Stomach (tissue), 9 donors: ENCODE measurements around the gene UCK2. TPM values are rescaled to one million over a fixed set of nuclear protein-coding genes. Genes with fewer than 3 reads are reported as not detected.

Experiments
- DNase-seq, 2 donors: peaks; one replicate each; pipeline versions ENCODE4 v3.0.0 to v3.0.0-alpha.2; 2013 to 2019
- H3K27ac ChIP-seq, 5 donors: fragments of 200-600 bp in 4 of 5; sonication (generic) in 4 of 5; one replicate each; pipeline ENCODE4 v1.5.1; 2013 to 2019; ENCODE audit warnings: mild to moderate bottlenecking in 1 of 5, moderate library complexity in 1 of 5
- H3K27me3 ChIP-seq, 3 donors: fragments of 200-600 bp; sonication (generic); one replicate each; pipeline ENCODE4 v1.5.1; 2017 to 2019; ENCODE audit warnings: mixed run types in 1 of 3
- H3K36me3 ChIP-seq, 4 donors: fragments of 200-600 bp; sonication (generic); 1 replicate in 3 of 4; 2 replicates in 1 of 4; pipeline ENCODE4 v1.5.1; 2016 to 2019
- H3K4me1 ChIP-seq, 4 donors: fragments of 200-600 bp; sonication (generic); one replicate each; pipeline ENCODE4 v1.5.1; 2016 to 2019
- H3K4me3 ChIP-seq, 4 donors: fragments of 200-600 bp; sonication (generic) in 3 of 4; one replicate each; pipeline ENCODE4 v1.5.1; 2016 to 2019; ENCODE audit warnings: mild to moderate bottlenecking in 1 of 4
- H3K9me3 ChIP-seq, 4 donors: fragments of 200-600 bp; sonication (generic); one replicate each; pipeline ENCODE4 v1.5.1; 2016 to 2019
- EP300 ChIP-seq: sonication (generic); formaldehyde crosslinking; IDR thresholded peaks from one replicate; pipeline ENCODE4 v1.6.1; 2017; ENCODE audit warnings: antibody characterized with exemption
- POLR2A ChIP-seq, 4 donors: fragments of 450-650 bp; IDR thresholded peaks; one replicate each; pipeline ENCODE4 v1.6.1; 2016; ENCODE audit warnings: antibody characterized with exemption in 4 of 4, control low read depth in 2 of 4, mild to moderate bottlenecking in 1 of 4, moderate library complexity in 1 of 4
- POLR2AphosphoS5 ChIP-seq, 3 donors: sonication (generic); formaldehyde crosslinking; IDR thresholded peaks; one replicate each; pipeline ENCODE4 v1.6.1; 2016; ENCODE audit warnings: antibody characterized with exemption in 3 of 3
- WGBS, 5 donors: extraction: QIAGEN DNeasy Blood & Tissue Kit in 3 of 5; methylation state at CpG; one replicate each; pipeline versions ENCODE4 v1.1.5 to v1.1.7; 2013 to 2018; 5-methylcytosine and 5-hydroxymethylcytosine counted together
- intact Hi-C: fragments of 100-400 bp; cut with DNase I; formaldehyde crosslinking; loops from one replicate; pipeline ENCODE4 v1.15.1; 2023; ENCODE audit warnings: low total_unique reads
- polyA plus RNA-seq, 3 donors: library from polyadenylated mRNA; stranded (reverse); fragments of 200-250 nt; gene quantifications; one replicate each; pipeline ENCODE4 v1.2.3, GENCODE V29; 2013
- total RNA-seq, 5 donors: library from RNA; depleted of rRNA; stranded (reverse); fragments of >200 nt; gene quantifications; one replicate each; pipeline versions ENCODE4 v1.1.0 to v1.2.3, GENCODE V29; 2014 to 2016
- TF ChIP-seq, protein P1 (sequence below), 7 experiments: fragments of 450-650 bp in 4 of 7; fragments of 200-600 bp in 3 of 7; sonication (generic) in 3 of 7; IDR thresholded peaks; one replicate each; pipeline ENCODE4 v1.5.1; 2016 to 2019; ENCODE audit warnings: antibody characterized with exemption in 7 of 7, control low read depth in 2 of 7, mild to moderate bottlenecking in 1 of 7
- donor health status: healthy with polysubstance abuse.
- donor health status: Bipolar disorder and iron deficiency.
- donor health status: healthy.

Gene UCK2
- total and polyA plus RNA-seq, 8 donors: 12.3 to 72.8 (median 30.3) TPM

DNA sequence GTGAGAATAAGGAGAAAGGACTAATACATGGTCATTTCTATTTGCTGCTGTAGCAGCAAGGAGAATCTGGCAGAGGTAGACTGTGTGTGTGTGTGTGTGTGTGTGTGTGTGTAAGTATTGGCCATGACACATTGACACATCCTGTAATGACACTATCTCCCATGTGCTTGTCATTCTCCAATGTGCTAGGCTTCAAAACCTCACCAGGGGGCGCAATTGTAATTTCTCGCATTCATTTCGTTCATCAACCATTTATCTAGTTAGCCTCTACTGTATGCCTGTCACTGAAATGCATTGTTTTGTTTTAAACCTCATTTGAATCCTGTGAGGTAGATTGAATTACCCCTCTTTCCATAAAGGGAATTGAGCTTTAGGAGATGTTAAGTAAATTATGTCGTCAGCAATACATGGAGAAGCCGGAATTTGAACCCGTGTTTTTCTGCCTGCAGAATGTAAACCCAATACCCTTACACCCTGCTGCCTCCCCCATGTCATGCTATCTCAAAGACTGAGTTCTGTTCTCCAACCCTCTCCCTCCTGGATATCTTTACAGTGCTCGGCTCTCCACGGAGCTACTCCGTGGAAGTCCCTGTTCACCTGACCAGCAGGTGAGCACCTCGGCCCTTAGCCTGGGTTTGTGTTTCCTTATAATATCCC, 100.8 kb downstream of the UCK2 start:
- no peak for TF ChIP-seq POLR2AphosphoS5 (IDR thresholded peaks at IDR 0.05)
- TF ChIP-seq, protein P1, sequence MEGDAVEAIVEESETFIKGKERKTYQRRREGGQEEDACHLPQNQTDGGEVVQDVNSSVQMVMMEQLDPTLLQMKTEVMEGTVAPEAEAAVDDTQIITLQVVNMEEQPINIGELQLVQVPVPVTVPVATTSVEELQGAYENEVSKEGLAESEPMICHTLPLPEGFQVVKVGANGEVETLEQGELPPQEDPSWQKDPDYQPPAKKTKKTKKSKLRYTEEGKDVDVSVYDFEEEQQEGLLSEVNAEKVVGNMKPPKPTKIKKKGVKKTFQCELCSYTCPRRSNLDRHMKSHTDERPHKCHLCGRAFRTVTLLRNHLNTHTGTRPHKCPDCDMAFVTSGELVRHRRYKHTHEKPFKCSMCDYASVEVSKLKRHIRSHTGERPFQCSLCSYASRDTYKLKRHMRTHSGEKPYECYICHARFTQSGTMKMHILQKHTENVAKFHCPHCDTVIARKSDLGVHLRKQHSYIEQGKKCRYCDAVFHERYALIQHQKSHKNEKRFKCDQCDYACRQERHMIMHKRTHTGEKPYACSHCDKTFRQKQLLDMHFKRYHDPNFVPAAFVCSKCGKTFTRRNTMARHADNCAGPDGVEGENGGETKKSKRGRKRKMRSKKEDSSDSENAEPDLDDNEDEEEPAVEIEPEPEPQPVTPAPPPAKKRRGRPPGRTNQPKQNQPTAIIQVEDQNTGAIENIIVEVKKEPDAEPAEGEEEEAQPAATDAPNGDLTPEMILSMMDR (IDR thresholded peaks at IDR 0.05): peak in 5 of 7 experiments; percentile 27 to 68 (median 57)
- no peak overlapping the region for H3K4me3 ChIP-seq
- peak; percentile 37 to 72 for DNase-seq
- no peaks in the 10 kb centered on the region for H3K36me3 ChIP-seq
- 66 to 71% (median 67%) methylated on average over 10 of the region's 10 CpGs for WGBS, 5 donors
- no peaks in the 10 kb centered on the region for H3K9me3 ChIP-seq
- no peak overlapping the region for H3K27ac ChIP-seq
- no peaks in the 10 kb centered on the region for H3K27me3 ChIP-seq
- intact Hi-C loops: loop anchor here (10.0 kb wide), 2 partner anchors 237 to 547 kb away; partner anchors contain the start of gene FAM78B
- H3K4me1 ChIP-seq: peaks cover 0 to 4% (median 0%) of the 10 kb centered on the region in 4 donors

DNA sequence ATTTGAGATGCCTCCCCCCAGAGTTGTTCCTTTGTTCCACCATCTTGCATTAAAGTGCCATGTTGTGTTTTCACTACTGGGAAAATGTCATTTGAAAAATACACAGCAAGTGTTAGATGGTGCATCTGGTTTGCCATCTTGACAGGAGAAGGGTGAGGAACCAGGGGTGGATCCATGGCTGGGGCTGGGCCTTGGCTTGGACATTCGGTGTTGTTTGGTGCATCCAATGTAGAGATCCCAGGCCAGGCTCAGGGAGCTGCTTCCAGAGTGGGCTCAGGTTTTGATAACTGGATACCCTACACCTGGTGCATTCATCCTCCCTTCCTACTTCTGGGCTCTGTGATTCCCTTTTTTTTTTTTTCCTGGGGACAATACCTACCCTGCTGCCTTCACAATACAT, 103.5 kb downstream of the UCK2 start:
- H3K36me3 ChIP-seq: no peaks in the 10 kb centered on the region
- WGBS, 5 donors: 95 to 100% (median 100%) methylated on average over 1 of the region's 1 CpG
- no peaks in the 10 kb centered on the region for H3K9me3 ChIP-seq
- H3K4me1 ChIP-seq: no peaks in the 10 kb centered on the region
- no peak overlapping the region for H3K27ac ChIP-seq
- no peak for DNase-seq
- TF ChIP-seq, protein P1 (IDR thresholded peaks at IDR 0.05): no peak
- TF ChIP-seq POLR2AphosphoS5 (IDR thresholded peaks at IDR 0.05) (no peak), POLR2A (IDR thresholded peaks at IDR 0.05) (no peak), EP300 (no peak)
- intact Hi-C loops: no loop called here
- H3K27me3 ChIP-seq: peaks cover 0 to 7% (median 0%) of the 10 kb centered on the region in 3 donors
- H3K4me3 ChIP-seq: no peak overlapping the region

DNA sequence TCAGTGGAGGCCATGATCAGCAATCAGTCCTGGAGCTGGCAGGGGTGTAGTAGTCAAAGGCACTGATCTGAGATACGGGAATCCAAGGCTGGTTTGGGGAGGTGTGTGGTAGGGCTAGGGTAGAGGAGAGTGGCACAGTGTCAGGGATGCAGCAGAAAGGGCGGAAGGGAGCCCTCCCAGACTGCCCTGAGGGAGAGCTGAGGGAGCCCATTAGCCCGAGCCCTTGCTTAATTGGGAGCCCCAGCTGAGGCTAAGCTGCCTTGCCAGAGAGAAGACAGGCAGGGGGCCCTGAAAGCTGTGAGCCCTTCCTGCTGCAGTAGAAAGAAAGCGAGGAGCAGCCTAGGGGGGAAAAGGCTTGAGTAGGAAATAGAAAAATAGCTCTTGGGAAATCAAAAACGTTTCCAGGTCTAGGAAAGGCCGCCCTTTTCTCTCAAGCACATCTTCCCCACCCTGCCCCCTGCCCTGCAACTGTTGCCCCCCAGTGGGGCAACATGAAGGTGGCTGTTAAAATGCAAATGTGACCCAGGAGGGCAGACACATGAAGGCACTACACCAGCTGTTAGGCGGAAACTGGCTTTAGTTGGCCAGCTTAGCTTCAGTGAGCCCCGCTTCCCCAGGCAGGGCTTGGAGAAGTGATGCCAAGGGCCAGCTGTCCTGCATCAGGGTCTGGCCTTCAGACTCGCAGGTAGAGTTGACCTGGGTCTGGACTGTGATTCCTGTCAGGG, 106.2 kb downstream of the UCK2 start:
- H3K27me3 ChIP-seq: peaks cover 0 to 7% (median 0%) of the 10 kb centered on the region in 3 donors
- intact Hi-C loops: no loop called here
- no peaks in the 10 kb centered on the region for H3K9me3 ChIP-seq
- H3K4me3 ChIP-seq: no peak overlapping the region
- no peaks in the 10 kb centered on the region for H3K36me3 ChIP-seq
- no peak overlapping the region for H3K27ac ChIP-seq
- DNase-seq: no peak
- no peaks in the 10 kb centered on the region for H3K4me1 ChIP-seq
- 74 to 86% (median 78%) methylated on average over 9 of the region's 9 CpGs for WGBS, 5 donors
- TF ChIP-seq POLR2AphosphoS5 (IDR thresholded peaks at IDR 0.05): no peak
- TF ChIP-seq POLR2A (IDR thresholded peaks at IDR 0.05): no peak
- TF ChIP-seq EP300: no peak
- TF ChIP-seq, protein P1 (IDR thresholded peaks at IDR 0.05): no peak

DNA sequence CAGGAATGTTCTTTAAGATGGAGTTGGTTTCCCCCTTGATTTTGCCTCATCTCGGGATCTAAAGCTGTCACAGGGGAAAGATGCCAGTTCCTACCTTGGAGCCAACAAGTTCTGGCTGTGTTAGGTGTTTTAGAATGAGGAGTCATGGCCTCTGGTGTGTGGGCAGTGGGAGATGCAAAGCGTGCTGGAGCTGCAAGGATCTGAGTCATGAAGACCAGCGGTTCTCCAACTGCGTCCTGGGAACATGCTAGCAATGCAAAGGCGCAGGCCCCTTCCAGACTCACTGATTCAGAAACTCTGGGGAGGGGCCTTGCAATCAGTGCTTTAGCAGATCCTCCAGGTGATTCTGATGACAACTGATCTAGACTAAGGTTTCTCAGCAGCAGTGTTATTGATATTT, 109.1 kb downstream of the UCK2 start:
- Histone ChIP-seq H3K27ac (no peak overlapping the region), H3K9me3 (no peaks in the 10 kb centered on the region), H3K36me3 (no peaks in the 10 kb centered on the region), H3K27me3 (peaks cover 0 to 7% (median 0%) of the 10 kb centered on the region in 3 donors), H3K4me3 (no peak overlapping the region), H3K4me1 (no peaks in the 10 kb centered on the region)
- TF ChIP-seq POLR2A (IDR thresholded peaks at IDR 0.05) (no peak), POLR2AphosphoS5 (IDR thresholded peaks at IDR 0.05) (no peak), EP300 (no peak)
- TF ChIP-seq, protein P1 (IDR thresholded peaks at IDR 0.05): no peak
- intact Hi-C loops: no loop called here
- 81 to 89% (median 88%) methylated on average over 5 of the region's 5 CpGs for WGBS, 5 donors
- DNase-seq: no peak
